Fibroblast of villous mesenchyme (primary cell): Measurements from ENCODE around the gene UBE2K. TPM values are rescaled to one million over a fixed set of nuclear protein-coding genes. Genes with fewer than 3 reads are reported as not detected.
"Not testable (repeated sequence)": the region's sequence is repeated elsewhere in the genome, so short reads cannot be mapped to it uniquely, and the experiment has no call there.

Experiments
- DNase-seq: peaks from one replicate; pipeline ENCODE4 v3.0.0-alpha.2; 2010; ENCODE audit warnings: low read depth
- H3K4me3 ChIP-seq: 2 replicates; pipeline ENCODE4 v1.5.1; 2011; ENCODE audit warnings: low read depth, mild to moderate bottlenecking, low read length
- total RNA-seq: library from RNA; depleted of rRNA; stranded (reverse); fragments of >200 nt; gene quantifications from 2 replicates; pipeline ENCODE4 v1.2.3, GENCODE V29; 2012
- TF ChIP-seq, protein P1 (sequence below): IDR thresholded peaks from 2 replicates; pipeline ENCODE4 v1.5.1; 2012; ENCODE audit warnings: low read depth, mild to moderate bottlenecking, low read length; ENCODE audit not compliant: insufficient read depth

The UBE2K gene
- total RNA-seq, 1 donor, result 19.0 TPM

DNA sequence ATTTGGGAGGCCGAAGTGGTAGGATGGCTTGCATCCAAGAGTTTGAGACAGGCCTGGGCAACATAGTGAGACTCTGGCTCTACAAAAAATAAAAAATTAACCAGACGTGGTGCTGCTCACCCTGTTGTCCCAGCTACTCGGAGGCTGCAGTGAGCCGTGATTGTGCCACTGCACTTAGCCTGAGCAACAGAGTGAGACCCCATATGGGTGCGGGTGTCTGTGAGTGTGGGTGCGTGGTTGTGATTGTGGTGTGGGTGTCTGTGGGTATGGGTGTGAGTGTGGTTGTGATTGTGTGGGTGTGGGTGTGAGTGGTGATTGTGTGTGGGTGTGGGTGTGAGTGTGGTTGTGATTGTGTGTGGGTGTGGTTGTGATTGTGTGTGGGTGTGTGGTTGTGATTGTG lies 114.6 kb downstream of the UBE2K start:
- H3K4me3 ChIP-seq, result no peak overlapping the region
- TF ChIP-seq, protein P1, sequence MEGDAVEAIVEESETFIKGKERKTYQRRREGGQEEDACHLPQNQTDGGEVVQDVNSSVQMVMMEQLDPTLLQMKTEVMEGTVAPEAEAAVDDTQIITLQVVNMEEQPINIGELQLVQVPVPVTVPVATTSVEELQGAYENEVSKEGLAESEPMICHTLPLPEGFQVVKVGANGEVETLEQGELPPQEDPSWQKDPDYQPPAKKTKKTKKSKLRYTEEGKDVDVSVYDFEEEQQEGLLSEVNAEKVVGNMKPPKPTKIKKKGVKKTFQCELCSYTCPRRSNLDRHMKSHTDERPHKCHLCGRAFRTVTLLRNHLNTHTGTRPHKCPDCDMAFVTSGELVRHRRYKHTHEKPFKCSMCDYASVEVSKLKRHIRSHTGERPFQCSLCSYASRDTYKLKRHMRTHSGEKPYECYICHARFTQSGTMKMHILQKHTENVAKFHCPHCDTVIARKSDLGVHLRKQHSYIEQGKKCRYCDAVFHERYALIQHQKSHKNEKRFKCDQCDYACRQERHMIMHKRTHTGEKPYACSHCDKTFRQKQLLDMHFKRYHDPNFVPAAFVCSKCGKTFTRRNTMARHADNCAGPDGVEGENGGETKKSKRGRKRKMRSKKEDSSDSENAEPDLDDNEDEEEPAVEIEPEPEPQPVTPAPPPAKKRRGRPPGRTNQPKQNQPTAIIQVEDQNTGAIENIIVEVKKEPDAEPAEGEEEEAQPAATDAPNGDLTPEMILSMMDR, result no peak
- DNase-seq, result no peak

- not testable (repeated sequence) for H3K4me3 ChIP-seq, DNase-seq
Measured at GRCh38 chr4:39813033-39813432, 115.1 kb downstream of the UBE2K start.

- H3K4me3 ChIP-seq, DNase-seq: not testable (repeated sequence)
Measured at GRCh38 chr4:39813761-39814160, 115.8 kb downstream of the UBE2K start.

- H3K4me3 ChIP-seq, result no peak overlapping the region
- TF ChIP-seq, protein P1, result no peak
- DNase-seq, result peak; percentile 21
Measured at GRCh38 chr4:39814403-39815185, 116.7 kb downstream of the UBE2K start.

DNA sequence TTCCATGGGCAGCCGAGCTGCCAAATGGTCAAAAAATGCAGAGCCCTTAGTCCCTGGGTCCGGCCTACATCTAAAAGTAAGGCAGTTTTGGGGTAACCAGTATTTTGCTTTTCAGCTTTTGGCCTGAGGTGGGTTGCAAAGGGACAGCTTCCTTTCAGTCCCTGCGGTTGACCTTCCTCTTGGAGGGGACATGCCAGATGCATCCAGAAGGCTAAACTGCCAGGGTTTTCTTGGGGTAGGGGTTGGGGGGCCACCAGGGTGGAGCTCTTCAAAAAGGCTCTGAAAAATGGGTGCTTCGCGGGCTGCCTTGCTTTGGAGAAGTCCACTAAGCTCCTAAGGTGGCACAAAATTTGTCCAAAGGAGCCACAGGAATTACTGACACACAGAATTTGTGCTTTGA lies 120.7 kb downstream of the UBE2K start:
- TF ChIP-seq, protein P1, result no peak
- H3K4me3 ChIP-seq, result no peak overlapping the region
- DNase-seq, result no peak

- DNase-seq, result no peak
- TF ChIP-seq, protein P1, result no peak
- H3K4me3 ChIP-seq, result no peak overlapping the region
Measured at GRCh38 chr4:39820186-39820585, 122.2 kb downstream of the UBE2K start.

- no peak for DNase-seq
- TF ChIP-seq, protein P1, result no peak
- H3K4me3 ChIP-seq, result no peak overlapping the region
Measured at GRCh38 chr4:39821951-39822350, 124.0 kb downstream of the UBE2K start.

DNA sequence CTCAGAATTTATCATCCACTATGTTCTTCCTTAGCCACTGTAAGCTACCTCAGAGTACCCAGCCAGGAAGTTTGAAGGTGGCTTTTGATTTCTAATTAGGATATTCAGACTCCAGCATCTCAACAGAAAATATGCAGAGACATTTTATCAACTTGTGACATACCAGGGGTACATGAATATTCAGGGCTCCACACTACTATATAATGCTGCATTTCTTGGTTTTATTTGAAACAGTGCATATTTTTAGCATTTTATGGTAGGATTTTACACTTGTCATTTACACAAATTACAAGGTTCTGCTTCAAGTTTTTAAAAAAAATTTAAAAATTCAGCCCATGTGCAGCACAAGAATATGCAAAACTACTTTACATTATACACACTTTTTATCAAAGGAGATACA lies 124.7 kb downstream of the UBE2K start:
- no peak overlapping the region for H3K4me3 ChIP-seq
- TF ChIP-seq, protein P1, result no peak
- no peak for DNase-seq
